GM12801 (cell line): ENCODE data around the gene NGEF.

Source experiments
- CTCF ChIP-seq: IDR thresholded peaks from one replicate; pipeline ENCODE4 v1.5.1; 2011; ENCODE audit warnings: control low read depth; ENCODE audit not compliant: insufficient read length; ENCODE audit errors: extremely low read depth

The NGEF gene

GRCh38 chr2:232884549-232885263, 128.3 kb downstream of the NGEF start:
- TF ChIP-seq CTCF = no peak

- TF ChIP-seq CTCF = no peak
Observed at GRCh38 chr2:232884001-232884421, 129.0 kb downstream of the NGEF start.

- TF ChIP-seq CTCF = no peak
Observed at GRCh38 chr2:232883116-232883721, 129.8 kb downstream of the NGEF start.

GRCh38 chr2:232882505-232883115, 130.4 kb downstream of the NGEF start:
- TF ChIP-seq CTCF = no peak

- no peak for TF ChIP-seq CTCF
Observed at GRCh38 chr2:232882085-232882484, 131.0 kb downstream of the NGEF start.

- no peak for TF ChIP-seq CTCF
Observed at GRCh38 chr2:232880764-232881351, 132.2 kb downstream of the NGEF start.
